GM11168 (cell line): ENCODE results near the gene CRHR1.
"Not testable (repeated sequence)": the region's sequence is repeated elsewhere in the genome, so short reads cannot be mapped to it uniquely, and the experiment has no call there.

Experiments
- in situ Hi-C: fragments of 300-500 bp; cut with MboI; formaldehyde crosslinking; loops from one replicate; pipeline ENCODE4 v1.12.0; 2022; ENCODE audit warnings: low sequenced_read_pairs; ENCODE audit not compliant: unreplicated experiment

The CRHR1 gene

GRCh38 chr17:45784293-45784740 is at the start of gene CRHR1:
Gene CRHR1 (plus strand): TSS chr17:45784320. CDS start chr17:45784545, 225 bp downstream.
- in situ Hi-C loops = no loop called here

GRCh38 chr17:45734598-45734997 is 49.5 kb upstream of the CRHR1 start:
- in situ Hi-C loops = no loop called here

DNA sequence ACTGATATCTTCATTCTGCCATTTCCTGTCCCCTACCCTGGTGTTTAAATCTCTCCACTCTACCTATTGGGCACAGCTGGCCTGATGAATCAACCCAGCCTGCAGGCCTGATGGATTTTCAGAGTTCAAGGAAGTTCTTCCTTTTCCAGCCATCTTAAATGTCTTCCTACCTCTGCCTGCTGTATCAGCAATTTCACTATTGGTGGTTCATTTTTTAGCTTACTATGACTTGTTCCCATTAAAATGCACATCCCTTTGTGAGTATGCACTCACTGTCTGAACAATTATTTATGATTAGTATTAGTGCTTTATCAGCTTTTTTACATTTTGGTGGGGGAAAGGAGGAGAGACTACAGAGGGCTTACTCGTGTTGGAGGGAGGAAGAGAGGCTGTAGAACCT is 48.6 kb upstream of the CRHR1 start:
- in situ Hi-C loops = no loop called here

DNA sequence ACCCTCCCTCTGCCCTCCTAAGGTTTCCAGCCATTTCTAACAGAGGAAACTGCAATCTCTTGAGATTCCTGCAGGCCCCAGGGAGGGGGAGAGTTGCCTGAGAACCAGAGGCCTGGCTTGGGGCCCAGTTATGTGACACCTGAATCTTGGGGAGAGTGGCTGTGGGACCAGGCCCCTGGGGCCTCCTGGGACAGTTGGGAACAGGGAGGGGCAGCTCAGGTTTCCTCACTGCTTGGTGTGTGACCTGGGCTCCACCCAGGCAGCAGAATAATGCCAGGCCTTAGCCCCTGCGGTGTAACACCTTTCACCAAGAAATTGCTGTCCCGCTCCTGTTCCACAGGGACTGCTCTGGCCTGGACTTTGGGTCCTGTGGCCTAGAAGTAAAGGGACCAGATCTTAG is 44.3 kb upstream of the CRHR1 start:
- in situ Hi-C loops = no loop called here

- in situ Hi-C loops = no loop called here
These were observed 43.4 kb upstream of the CRHR1 start for GRCh38 chr17:45740553-45741330.

DNA sequence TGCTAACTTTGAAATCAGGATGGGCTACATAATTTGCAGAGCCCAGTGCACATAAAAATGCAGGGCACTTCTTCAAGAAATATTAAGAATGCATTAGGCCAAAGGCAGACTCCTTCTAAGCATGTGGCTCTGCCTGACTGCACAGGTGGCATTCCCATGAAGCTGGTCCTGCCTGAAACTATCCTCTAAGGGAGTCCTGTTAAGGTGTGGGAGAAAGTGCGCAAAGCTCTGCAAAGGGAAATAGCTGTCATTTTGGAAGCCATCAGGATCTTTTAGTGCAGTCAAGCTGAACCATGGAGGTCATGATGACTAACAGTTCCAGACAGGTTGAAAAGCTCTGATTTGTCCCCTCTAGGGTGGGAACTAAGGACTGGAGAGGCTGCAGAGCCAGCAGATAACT is 41.9 kb upstream of the CRHR1 start:
- in situ Hi-C loops = no loop called here

DNA sequence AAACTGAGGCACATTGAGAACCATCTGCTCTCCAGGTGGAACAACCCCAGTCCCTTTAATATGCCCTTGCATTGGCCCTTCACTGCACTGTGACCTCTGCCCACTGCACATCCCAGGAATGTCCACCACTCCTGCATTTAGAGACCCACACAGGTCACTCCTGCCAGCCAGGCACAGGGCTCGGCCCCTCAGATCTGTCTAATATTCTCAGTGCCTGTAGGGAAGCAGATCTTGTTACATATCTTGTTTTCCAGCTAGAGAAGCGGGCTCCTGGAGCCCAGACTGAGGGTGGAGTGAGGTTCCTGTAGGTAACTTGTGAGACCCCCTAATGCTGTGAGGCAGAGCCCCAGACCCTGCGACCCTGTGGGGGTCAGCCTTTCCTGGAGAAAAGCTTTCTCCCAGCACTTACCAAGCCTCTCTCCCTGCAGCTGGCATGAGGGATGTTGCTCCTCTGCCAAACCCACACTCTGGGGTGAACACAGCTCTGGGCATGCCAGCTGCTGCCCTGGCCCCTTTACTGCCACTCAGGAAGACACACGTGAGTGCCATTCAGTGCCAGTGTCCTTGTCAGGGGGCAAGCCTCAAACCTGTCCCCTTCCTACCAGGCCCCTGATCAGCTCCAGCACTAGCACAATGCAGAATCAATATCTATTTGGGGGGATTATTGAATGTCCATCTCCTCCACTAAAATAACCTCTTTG is 40.3 kb upstream of the CRHR1 start:
- in situ Hi-C loops = no loop called here

DNA sequence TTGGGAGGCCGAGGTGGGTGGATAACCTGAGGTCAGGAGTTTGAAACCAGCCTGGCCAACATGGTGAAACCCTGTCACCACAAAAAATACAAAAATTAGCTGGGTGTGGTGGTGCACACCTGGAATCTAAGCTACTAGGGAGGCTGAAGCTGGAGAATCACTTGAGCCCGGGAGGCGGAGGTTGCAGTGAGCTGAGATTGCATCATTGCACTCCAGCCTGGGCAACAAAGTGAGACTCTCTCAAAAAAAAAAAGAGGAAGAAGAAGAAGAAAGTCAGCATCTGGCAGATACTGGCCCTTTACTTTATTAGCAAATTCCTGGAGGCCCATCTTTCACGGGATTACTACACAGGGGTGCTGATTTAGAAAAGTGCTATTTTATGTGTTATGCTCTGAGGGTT is 39.3 kb upstream of the CRHR1 start:
- in situ Hi-C loops = not testable (repeated sequence)

DNA sequence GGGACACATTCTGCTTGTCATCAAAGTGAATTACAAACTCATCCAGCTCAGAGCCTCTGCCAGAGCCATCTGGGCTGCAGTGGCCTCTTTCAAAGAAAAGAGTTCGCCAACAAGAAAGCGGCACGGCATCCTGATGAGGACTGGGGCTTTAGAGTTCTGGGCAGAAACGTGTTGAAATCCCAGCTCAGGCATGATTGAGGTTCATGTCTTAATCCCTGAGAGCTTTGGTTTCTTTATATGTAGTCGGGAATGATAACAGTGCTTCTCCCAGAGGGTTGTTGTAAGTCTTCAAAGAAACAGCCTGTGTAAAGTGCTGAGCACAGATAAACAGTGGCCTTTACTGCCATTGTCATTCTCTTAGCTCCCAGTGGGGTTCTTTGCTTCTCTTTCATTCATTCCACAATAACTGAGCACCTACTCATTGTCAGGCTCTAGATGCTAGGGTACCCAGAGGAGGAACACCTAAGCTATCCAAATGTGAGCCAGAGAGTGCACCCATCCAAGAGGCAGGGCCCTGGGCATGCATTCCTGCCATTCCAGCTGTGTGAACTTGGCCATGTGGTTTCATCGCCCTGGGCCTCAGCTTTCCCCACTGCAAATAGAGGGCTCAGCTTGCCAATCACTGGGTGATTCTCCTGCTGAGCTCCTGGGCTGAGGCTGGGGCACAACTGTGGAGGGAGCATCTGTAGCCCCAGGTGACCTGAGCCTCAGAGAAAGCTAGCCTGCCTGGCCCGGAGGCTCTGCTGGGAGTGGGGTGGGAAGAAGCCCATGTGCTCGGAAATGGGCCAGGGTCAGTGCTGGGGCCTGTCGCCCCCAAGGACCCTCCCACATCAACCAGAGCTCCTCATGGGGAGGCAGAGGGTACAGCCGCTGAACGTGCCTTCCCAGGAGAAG is 38.3 kb upstream of the CRHR1 start:
- in situ Hi-C loops = no loop called here

DNA sequence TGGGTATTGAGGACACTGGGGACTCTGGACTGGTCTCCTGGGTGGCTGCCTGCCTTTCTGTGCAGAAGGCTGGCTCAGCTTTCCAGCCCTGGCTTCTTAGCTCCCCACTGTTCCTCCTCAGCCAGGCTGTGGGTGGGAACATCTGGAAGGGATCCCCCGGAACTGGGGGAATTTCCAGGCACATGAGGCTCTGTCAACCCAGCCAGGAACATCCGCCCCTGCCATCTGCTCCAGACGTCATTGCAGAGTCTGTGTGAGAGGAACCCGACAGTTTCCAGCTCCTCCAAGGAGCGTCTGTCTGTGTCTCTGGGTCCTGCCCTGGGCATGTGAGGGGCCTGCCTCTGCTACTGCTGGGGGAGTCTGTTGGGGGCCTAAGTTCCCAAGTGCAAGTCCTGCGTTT is 36.2 kb upstream of the CRHR1 start:
- in situ Hi-C loops = no loop called here

- in situ Hi-C loops = no loop called here
These were observed 35.3 kb upstream of the CRHR1 start for GRCh38 chr17:45748731-45749310.

DNA sequence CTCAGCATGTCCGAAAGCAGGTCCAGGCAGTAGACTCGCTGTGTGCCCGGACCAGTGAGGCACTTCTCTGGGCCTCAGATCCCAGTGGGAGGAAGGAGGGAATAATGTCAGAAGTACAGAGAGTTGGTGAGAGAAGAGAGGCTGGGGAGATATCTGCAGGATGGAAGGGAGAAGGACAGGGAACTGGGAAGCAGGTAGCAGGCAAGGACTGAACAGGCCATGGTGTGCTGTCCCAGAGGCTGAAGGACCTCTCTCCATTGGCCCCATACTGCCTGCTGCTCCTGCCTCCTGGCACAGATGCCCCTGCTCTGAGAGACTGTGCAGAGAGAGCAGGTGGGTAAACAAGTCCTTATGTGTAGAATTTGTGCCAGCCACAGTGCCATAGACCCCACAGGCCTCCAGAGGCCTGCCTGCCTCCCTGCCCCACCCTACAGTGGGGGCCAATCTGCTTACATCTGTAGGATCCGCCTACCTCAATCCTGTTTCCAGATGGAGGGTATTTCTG is 34.2 kb upstream of the CRHR1 start:
- in situ Hi-C loops = no loop called here

DNA sequence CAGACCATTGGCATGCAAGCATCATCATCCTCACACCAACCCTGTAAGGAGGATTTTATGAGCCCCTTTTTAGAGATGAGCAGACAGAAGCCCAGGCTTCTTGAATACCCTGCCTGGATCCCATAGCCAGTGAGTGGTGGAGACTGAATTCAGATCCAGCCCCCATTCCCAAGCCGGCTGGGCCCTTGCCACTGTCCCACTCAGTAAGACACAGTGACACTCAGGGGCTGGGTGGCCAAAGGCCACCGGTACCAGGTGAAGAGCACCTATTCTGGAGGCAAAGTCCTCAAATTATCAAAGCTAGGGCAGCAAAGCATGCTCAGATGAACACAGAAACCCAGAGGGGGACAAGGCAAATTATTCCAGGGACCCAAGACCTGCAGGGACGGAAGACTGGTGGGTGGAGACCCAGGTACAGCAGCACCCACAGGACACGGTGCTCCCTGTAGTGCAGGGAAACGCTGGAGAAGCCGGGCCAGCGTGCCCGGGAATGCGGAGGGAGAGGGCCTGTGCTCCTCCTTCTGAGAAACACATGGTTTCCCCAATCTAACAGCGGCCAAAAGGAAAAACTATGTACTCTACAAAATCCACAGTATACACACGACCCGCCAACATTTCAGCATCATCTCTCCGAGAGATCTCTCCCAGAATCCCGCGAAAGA is 33.2 kb upstream of the CRHR1 start:
- in situ Hi-C loops = no loop called here

GRCh38 chr17:45751466-45751865 is 32.7 kb upstream of the CRHR1 start:
- in situ Hi-C loops = no loop called here

- in situ Hi-C loops = no loop called here
These were observed 31.9 kb upstream of the CRHR1 start for GRCh38 chr17:45752246-45752645.

GRCh38 chr17:45753645-45754225 is 30.4 kb upstream of the CRHR1 start:
- in situ Hi-C loops = no loop called here

GRCh38 chr17:45755050-45755449 is 29.1 kb upstream of the CRHR1 start:
- in situ Hi-C loops = no loop called here

GRCh38 chr17:45756266-45756991 is 27.7 kb upstream of the CRHR1 start:
- in situ Hi-C loops = no loop called here
